Endothelial cell of umbilical vein (primary cell): Measurements from ENCODE around the gene ZBTB32. TPM values are rescaled to one million over a fixed set of nuclear protein-coding genes. Genes with fewer than 3 reads are reported as not detected.

Experiments used
- BruUV-seq: library from RNA; stranded (reverse); fragments of 400-500 nt; replicated peaks from 2 replicates; lab custom pipeline; 2021; lab: Mats Ljungman, UMichigan
- CTCF ChIA-PET: fragments of 300-600, 350-600 bp; sonication (Branson Sonifier 250); formaldehyde crosslinking; loops from one replicate; lab custom pipeline; 2021; ENCODE audit warnings: antibody characterized with exemption, inconsistent platforms; lab: Charles Lee
- POLR2A ChIA-PET: fragments of 300-600, 350-600 bp; sonication (Branson Sonifier 250); formaldehyde crosslinking; loops from one replicate; lab custom pipeline; 2021; ENCODE audit warnings: antibody characterized with exemption, inconsistent platforms; lab: Charles Lee
- DNase-seq: peaks from one replicate; pipeline ENCODE4 v3.0.0-alpha.2; 2011; ENCODE audit warnings: low read depth, low spot score
- FAIRE-seq: peaks from 2 replicates; lab custom pipeline; 2011; peaks lifted over from hg19 to GRCh38; lab: Jason Lieb, UNC
- H2AFZ ChIP-seq: 2 replicates; pipeline ENCODE4 v1.6.0; 2012; ENCODE audit warnings: low read depth, low read length, control low read depth, inconsistent platforms
- H3K27ac ChIP-seq: 2 replicates; pipeline ENCODE4 v1.5.1; 2011; ENCODE audit warnings: low read depth, mild to moderate bottlenecking, control low read depth, low read length, moderate library complexity; ENCODE audit not compliant: insufficient read depth
- H3K27me3 ChIP-seq, 2 experiments: 2 replicates each; pipeline versions ENCODE4 v1.6.0 to v1.6.1; 2011; ENCODE audit warnings: low read length in 2 of 2, mixed read lengths in 1 of 2; ENCODE audit not compliant: control insufficient read depth in 2 of 2, insufficient read depth in 2 of 2
- H3K36me3 ChIP-seq, 2 experiments: 2 replicates in 1 of 2; 3 replicates in 1 of 2; pipeline ENCODE4 v1.5.1; 2011; ENCODE audit warnings: low read length in 2 of 2, mild to moderate bottlenecking in 1 of 2, moderate library complexity in 1 of 2; ENCODE audit not compliant: control insufficient read depth in 2 of 2, insufficient read depth in 2 of 2; ENCODE audit errors: extremely low read depth in 1 of 2
- H3K4me1 ChIP-seq: 3 replicates; pipeline ENCODE4 v1.5.1; 2011; ENCODE audit warnings: mild to moderate bottlenecking, low read length; ENCODE audit not compliant: control insufficient read depth, insufficient read depth; ENCODE audit errors: extremely low read depth
- H3K4me2 ChIP-seq: 2 replicates; pipeline ENCODE4 v1.6.1; 2011; ENCODE audit warnings: low read length, control low read depth, mixed read lengths; ENCODE audit not compliant: insufficient read depth
- H3K4me3 ChIP-seq, 3 experiments: fragments of 200-600 bp in 1 of 3; sonication (generic), shearing (Covaris generic) in 1 of 3; replicated peaks in 1 of 3; 2 replicates each; pipeline ENCODE4 v1.5.1; 2011 to 2016; ENCODE audit warnings: control low read depth in 3 of 3, low read length in 3 of 3, mild to moderate bottlenecking in 2 of 3, inconsistent platforms in 1 of 3, low read depth in 1 of 3, moderate library complexity in 1 of 3; ENCODE audit not compliant: insufficient read depth in 1 of 3
- H3K79me2 ChIP-seq: 2 replicates; pipeline ENCODE4 v1.6.0; 2012; ENCODE audit warnings: low read length, inconsistent platforms; ENCODE audit not compliant: control insufficient read depth, insufficient read depth
- H3K9ac ChIP-seq: replicated peaks from 2 replicates; pipeline ENCODE3; 2011; ENCODE audit warnings: low read length, control low read depth; ENCODE audit not compliant: insufficient read depth; ENCODE audit errors: extremely low read depth
- H3K9me1 ChIP-seq: replicated peaks from 3 replicates; pipeline ENCODE4 v1.6.0; 2011; ENCODE audit warnings: mild to moderate bottlenecking, low read length; ENCODE audit not compliant: control insufficient read depth, insufficient read depth; ENCODE audit errors: extremely low read depth
- H3K9me3 ChIP-seq: replicated peaks from 2 replicates; pipeline ENCODE4 v1.5.1; 2012; ENCODE audit warnings: low read length, inconsistent platforms; ENCODE audit not compliant: control insufficient read depth, insufficient read depth
- H4K20me1 ChIP-seq: replicated peaks from 2 replicates; pipeline ENCODE3; 2011; ENCODE audit warnings: mild to moderate bottlenecking, low read length; ENCODE audit not compliant: control insufficient read depth, insufficient read depth; ENCODE audit errors: extremely low read depth
- CTCF ChIP-seq, 2 donors: IDR thresholded peaks; 1 replicate in 1 of 2; 2 replicates in 1 of 2; pipeline ENCODE4 v1.5.1; 2011; ENCODE audit warnings: low read length in 2 of 2, mild to moderate bottlenecking in 2 of 2, moderate library complexity in 2 of 2, control low read depth in 1 of 2, inconsistent platforms in 1 of 2, low read depth in 1 of 2; ENCODE audit not compliant: insufficient read depth in 1 of 2; ENCODE audit errors: extremely low read depth in 1 of 2
- EZH2 ChIP-seq: IDR thresholded peaks from 2 replicates; pipeline ENCODE4 v1.6.1; 2012; ENCODE audit warnings: borderline replicate concordance, low read depth, mild to moderate bottlenecking, moderate library complexity, low read length, inconsistent platforms; ENCODE audit not compliant: severe bottlenecking
- FOS ChIP-seq: IDR thresholded peaks from 2 replicates; pipeline ENCODE4 v1.6.1; 2011; ENCODE audit warnings: mild to moderate bottlenecking, low read length, moderate library complexity, borderline replicate concordance; ENCODE audit not compliant: insufficient read depth
- GATA2 ChIP-seq: IDR thresholded peaks from 2 replicates; pipeline ENCODE4 v1.7.0; 2011; ENCODE audit warnings: low read depth, mild to moderate bottlenecking, moderate library complexity, mixed read lengths, low read length; ENCODE audit not compliant: insufficient read length, insufficient read depth
- JUN ChIP-seq: IDR thresholded peaks from 2 replicates; pipeline ENCODE4 v1.6.1; 2011; ENCODE audit warnings: borderline replicate concordance, low read depth; ENCODE audit not compliant: insufficient read length, insufficient read depth
- MAX ChIP-seq: IDR thresholded peaks from 2 replicates; pipeline ENCODE4 v1.6.1; 2011; ENCODE audit not compliant: insufficient read depth, insufficient read length
- MYC ChIP-seq: IDR thresholded peaks from one replicate; pipeline ENCODE4 v1.6.1; 2011; ENCODE audit warnings: mild to moderate bottlenecking, low read depth, low read length
- POLR2A ChIP-seq: IDR thresholded peaks from 2 replicates; pipeline ENCODE4 v1.6.1; 2012; ENCODE audit warnings: low read depth, mild to moderate bottlenecking, control low read depth, low read length
- POLR2AphosphoS5 ChIP-seq: IDR thresholded peaks from 2 replicates; pipeline ENCODE4 v1.6.1; 2012; ENCODE audit warnings: low read depth, mild to moderate bottlenecking, control low read depth, low read length, moderate library complexity; ENCODE audit not compliant: insufficient read depth
- dilution Hi-C: fragments of 300-500 bp; cut with MboI; formaldehyde crosslinking; loops from one replicate; pipeline ENCODE4 v1.15.0; 2019; ENCODE audit warnings: low sequenced_read_pairs; ENCODE audit not compliant: extremely low pct_ligation_motif_present
- intact Hi-C: fragments of 100-400 bp; cut with micrococcal nuclease; formaldehyde crosslinking; loops from one replicate; pipeline ENCODE4 v1.10.0; 2022
- polyA plus RNA-seq, 4 experiments: library from polyadenylated mRNA; depleted of rRNA in 3 of 4; stranded (reverse) in 3 of 4; unstranded in 1 of 4; fragments of >200 nt; gene quantifications; 2 replicates each; pipeline versions ENCODE4 v1.2.1 to v1.2.3, GENCODE V29; 2011 to 2012; ENCODE audit warnings: missing spikeins in 1 of 4
- total RNA-seq: library from RNA; stranded (reverse); gene quantifications from 2 replicates; pipeline ENCODE4 v1.2.3, GENCODE V29; 2021

ZBTB32 gene
- total and polyA plus RNA-seq, 2 donors (not counting 3 experiments of a cell fraction or from before 2014, with no cell fraction given): not detected

DNA sequence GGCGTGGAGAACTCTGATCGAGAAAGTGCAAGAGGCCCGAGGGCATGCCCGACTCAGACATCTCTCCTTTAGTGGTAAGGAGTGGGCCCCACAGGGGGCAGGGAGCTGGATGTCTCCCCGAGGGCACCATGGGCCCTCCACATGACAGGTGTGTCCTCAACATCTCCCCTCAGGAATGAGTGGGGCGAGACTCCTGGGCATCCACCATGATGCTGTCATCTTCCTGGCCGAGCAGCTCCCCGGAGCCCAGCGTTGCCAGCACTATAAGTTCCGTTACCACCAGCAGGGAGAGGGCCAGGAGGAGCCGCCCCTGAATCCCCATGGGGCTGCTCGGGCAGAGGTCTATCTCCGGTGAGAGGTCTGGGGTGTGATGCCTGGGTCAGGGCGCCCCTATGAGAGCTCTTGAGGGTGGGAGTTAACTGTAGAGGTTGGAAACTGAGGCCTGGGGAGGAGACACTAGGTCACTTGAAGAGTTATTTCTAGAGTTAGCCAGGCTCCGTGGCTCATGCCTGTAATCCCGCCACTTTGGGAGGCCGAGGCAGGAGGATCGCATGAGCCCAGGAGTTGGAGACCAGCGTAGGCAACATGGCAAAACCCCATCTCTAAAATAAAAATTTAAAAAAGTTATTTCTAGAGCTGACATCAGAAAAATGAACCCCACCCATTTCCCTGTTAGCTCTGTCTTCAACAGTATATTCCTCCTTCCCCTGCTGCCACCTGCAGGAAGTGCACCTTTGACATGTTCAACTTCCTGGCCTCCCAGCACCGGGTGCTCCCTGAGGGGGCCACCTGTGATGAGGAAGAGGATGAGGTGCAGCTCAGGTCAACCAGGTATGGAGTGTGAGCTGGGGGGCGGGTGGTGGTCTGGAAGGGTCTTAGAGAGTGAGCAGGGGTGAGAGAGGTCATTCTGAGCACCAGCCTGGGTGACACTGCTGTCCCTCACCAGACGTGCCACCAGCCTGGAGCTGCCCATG, 32.8 kb downstream of the ZBTB32 start:
- dilution Hi-C loops (no loop called here), intact Hi-C loops (no loop called here)
- FAIRE-seq (no peak), DNase-seq (no peak)
- no peak overlapping the region for H3K4me2 ChIP-seq
- H3K9me1 ChIP-seq: no peaks in the 10 kb centered on the region
- no peaks in the 10 kb centered on the region for H3K79me2 ChIP-seq
- no peak overlapping the region for H3K4me3 ChIP-seq
- H3K36me3 ChIP-seq: peaks cover 9 to 41% of the 10 kb centered on the region in 2 experiments
- H3K9ac ChIP-seq: no peak overlapping the region
- ChIA-PET POLR2A (no interaction called here), CTCF (interaction anchor here (1.0 to 1.8 kb wide), 2 partner anchors 11 to 42 kb away, joined by 3 to 4 read pairs; partner anchors contain the start of gene LIN37)
- H3K27ac ChIP-seq: no peak overlapping the region
- H3K27me3 ChIP-seq: no peaks in the 10 kb centered on the region
- no peak overlapping the region for H2AFZ ChIP-seq
- no peaks in the 10 kb centered on the region for H3K9me3 ChIP-seq
- BruUV-seq: no TSS peak
- peaks cover 11% of the 10 kb centered on the region for H3K4me1 ChIP-seq
- H4K20me1 ChIP-seq: no peaks in the 10 kb centered on the region
- no peak for TF ChIP-seq GATA2
- TF ChIP-seq MYC: no peak
- no peak for TF ChIP-seq JUN
- TF ChIP-seq POLR2A: no peak
- TF ChIP-seq EZH2: no peak
- no peak for TF ChIP-seq MAX
- TF ChIP-seq POLR2AphosphoS5: no peak
- no peak for TF ChIP-seq CTCF (IDR thresholded peaks at IDR 0.05; ENCODE audit: extremely low read depth in 1 of 2, insufficient read depth in 1 of 2, low read depth in 1 of 2, low read length in 2 of 2)
- no peak for TF ChIP-seq FOS
